22Rv1 (cell line): ENCODE measurements around the gene CCNC.

Source experiments
- H3K27ac ChIP-seq: fragments of 450-650 bp; 2 replicates; pipeline ENCODE4 v1.5.1; 2017
- ZFX ChIP-seq: fragments of 450-650 bp; IDR thresholded peaks from 2 replicates; pipeline ENCODE4 v1.6.1; 2017; ENCODE audit warnings: antibody characterized with exemption, borderline replicate concordance
- TF ChIP-seq, protein P1 (sequence below): fragments of 450-650 bp; IDR thresholded peaks from 2 replicates; pipeline ENCODE4 v1.5.1; 2017; ENCODE audit warnings: mild to moderate bottlenecking

The CCNC gene

DNA sequence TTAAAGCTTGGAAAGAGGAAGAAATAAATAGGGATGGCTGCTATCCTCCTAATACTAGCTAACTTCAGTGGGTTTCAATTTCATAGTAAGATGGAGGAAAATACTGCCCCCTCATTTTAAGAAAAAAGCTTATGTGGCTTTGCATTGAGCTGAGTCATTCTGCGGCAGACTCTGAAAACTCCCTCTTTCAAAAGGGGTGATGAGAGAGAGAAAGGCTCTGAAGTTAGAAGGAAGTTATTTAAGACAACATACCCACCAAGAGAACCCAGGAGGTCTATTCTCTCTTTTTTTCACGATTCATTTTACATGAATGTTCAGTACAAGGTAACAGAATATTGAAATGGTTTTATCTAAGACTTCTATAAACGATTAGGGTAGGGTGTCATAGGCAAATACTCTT is 42.7 kb upstream of the CCNC start:
- TF ChIP-seq, protein P1, sequence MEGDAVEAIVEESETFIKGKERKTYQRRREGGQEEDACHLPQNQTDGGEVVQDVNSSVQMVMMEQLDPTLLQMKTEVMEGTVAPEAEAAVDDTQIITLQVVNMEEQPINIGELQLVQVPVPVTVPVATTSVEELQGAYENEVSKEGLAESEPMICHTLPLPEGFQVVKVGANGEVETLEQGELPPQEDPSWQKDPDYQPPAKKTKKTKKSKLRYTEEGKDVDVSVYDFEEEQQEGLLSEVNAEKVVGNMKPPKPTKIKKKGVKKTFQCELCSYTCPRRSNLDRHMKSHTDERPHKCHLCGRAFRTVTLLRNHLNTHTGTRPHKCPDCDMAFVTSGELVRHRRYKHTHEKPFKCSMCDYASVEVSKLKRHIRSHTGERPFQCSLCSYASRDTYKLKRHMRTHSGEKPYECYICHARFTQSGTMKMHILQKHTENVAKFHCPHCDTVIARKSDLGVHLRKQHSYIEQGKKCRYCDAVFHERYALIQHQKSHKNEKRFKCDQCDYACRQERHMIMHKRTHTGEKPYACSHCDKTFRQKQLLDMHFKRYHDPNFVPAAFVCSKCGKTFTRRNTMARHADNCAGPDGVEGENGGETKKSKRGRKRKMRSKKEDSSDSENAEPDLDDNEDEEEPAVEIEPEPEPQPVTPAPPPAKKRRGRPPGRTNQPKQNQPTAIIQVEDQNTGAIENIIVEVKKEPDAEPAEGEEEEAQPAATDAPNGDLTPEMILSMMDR, result no peak
- TF ChIP-seq ZFX, result no peak
- H3K27ac ChIP-seq, result no peak overlapping the region

DNA sequence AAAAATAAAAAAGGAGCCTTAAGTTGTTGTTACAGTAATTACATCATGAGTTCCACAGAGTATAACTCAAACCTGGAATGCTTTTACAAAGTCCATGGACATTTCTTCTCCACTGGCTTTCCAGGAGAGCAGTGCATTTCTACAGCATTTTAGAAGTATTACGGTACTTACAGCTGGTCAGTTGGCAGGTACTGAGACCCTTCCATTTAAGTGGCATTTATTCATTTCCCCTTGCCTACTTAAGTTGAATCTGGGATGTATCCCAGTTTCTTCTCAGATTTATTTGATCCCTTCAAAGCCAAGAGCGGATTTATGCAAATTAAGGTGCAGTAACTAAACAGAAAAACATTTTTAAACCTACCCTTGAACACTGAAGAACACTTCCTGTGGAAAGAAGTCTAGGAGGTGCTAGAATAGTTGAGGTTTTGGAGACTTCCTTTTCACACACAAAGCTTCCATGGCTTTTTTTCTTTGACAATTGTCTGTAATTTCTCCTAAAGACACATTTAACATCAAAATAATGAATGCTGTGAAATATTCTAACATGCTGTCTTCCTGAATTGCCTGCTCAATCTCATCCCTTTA is 41.5 kb upstream of the CCNC start:
- no peak overlapping the region for H3K27ac ChIP-seq
- TF ChIP-seq, protein P1, result no peak
- TF ChIP-seq ZFX, result no peak

DNA sequence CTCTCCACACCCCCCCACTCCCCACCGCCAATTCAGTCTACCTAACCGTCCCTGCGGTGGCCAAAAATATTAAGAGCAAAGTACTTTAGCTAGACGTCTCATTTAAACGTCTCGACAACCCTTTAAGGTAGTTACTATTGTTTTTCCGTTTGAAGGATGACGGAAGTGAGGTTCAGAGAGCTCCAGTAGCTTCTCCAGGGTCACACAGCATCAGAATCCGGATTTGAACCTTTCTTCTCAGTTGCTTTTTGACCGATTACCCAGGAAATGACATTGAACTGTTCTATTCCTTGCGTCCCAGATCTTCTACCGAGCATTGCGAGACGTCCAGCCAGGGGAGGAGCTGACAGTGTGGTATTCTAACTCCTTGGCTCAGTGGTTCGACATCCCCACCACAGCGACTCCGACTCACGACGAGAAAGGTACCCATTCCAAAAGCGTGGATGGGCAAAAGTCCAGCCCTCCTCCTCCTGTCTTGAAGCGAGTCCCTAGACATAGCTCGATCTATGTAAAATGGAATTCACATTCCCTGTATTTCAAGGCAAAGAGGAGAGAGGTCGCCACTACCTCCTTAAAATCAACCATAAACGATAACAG is 40.5 kb upstream of the CCNC start:
- TF ChIP-seq, protein P1, result no peak
- TF ChIP-seq ZFX, result no peak

DNA sequence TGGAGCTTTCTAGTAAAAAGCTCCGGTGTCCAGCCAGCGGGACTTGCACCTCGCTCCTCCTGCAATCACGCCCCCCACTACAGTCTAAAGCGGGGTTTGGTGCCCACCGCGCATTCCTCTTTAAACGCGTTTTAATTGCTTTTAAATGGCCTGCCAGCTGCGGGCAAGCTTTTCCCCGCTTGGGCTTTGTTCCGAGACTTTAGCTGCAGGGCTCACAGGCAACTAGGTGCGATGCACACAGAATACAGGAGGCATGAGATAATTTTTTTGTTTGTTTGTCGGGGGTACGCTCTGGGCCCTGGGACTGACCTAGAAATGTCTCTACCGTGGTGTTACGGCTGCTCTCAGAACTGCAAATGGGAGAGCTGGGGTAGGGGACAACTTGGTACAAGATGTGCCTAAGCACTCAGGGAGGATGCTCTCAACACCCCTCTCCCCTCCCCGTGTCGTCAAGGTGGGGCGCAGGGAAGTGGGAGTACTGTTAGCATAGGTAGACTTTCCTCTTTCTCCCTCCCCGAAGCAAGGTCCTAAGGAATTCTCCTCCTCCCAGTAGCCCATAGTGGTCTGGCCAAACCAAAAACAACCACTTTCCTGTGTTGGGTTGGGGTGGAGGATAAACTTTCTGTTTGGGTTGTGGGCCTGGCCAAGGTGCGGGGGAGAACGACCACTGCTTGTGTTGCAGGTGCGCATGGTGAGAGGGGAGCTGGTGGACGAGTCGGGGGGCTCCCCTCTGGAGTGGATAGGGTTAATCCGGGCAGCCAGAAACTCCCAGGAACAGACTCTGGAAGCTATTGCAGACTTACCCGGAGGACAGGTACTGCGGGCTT is 39.8 kb upstream of the CCNC start:
- H3K27ac ChIP-seq, result no peak overlapping the region
- TF ChIP-seq, protein P1, result no peak
- no peak for TF ChIP-seq ZFX

More for the DNA sequence above, 40.5 kb upstream of the CCNC start:
- no peak overlapping the region for H3K27ac ChIP-seq

DNA sequence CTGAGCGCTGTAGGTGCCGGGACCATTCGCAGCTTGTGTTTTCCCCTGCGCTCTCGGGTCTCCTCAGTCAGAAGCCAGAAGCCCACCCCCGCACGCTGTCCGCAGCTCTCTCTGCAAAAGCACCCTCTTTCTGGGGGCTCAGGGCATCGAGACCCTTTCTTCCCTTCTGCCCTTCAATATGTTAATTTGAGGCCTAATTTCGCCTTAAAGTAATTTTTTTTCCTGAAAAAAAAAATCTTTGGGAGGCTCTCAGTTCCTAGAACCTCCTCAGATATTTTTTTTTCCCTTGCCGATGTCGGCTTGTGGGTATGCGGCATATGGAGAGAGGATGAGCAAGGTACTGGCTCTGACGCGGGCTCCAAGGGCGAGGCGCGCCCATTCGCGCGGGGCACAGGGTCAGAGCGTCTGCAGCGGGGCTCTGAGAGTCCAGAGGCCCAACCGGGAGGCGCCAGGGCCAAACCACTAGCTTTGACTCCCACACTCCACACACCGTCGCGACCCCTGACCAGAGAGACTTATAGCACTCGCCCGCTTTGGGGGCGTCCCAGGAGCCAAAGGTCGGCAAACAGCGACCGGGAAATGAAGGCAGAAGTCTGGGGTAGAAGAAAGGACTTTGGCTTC is 39.1 kb upstream of the CCNC start:
- no peak for TF ChIP-seq ZFX
- TF ChIP-seq, protein P1, result no peak
- H3K27ac ChIP-seq, result no peak overlapping the region

DNA sequence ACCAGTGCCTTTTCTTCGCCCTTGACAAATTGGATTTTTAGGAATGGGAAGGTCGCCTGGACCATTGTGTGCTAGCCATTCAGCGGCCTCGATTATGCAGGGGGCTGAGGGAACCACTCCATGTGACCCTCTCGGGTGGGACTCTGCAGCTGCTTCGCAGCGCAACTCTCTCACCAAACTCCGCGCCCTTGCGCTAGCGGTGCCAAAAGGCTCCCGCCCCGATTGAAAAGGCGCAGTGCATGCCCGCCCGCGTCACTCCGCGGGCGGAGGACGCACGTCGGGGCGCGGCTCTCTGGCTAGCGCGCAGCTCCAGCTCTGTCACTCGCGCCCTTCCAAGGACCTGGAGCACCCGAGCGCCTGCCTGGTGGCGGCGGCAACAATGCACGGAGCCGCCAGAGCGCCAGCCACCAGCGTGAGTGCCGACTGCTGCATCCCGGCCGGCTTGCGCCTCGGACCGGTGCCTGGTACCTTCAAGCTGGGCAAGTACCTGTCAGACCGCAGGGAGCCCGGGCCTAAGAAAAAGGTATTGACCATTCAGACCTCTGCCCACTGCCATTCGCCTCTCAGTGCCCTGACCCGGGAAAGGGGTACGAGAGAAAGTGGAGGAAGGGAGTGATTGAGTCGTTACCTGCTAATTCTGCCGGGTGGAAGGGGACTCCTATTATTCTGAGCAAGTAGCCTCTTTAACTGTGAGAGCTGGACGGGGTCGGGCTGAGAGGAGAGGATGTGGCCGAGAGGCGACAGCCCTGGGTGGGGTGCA is 38.4 kb upstream of the CCNC start, which contains the start of gene PRDM13:
TSS of gene PRDM13 (plus strand) at position 178 of the 760 bp plus-strand sequence. CDS start at position 380, 202 bp downstream.
- no peak within 1 kb of the TSS for H3K27ac ChIP-seq
- TF ChIP-seq, protein P1, result no peak
- TF ChIP-seq ZFX, result no peak
